Liver (tissue), 3 donors: Measurements from ENCODE around the gene TMEM233.

Experiments
- EGR1 ChIP-seq, 2 donors: IDR thresholded peaks; 2 replicates each; pipeline ENCODE4 v1.6.1; 2016 to 2018; ENCODE audit warnings: antibody characterized with exemption in 2 of 2, low read depth in 2 of 2
- JUND ChIP-seq, 2 donors: IDR thresholded peaks; 2 replicates each; pipeline ENCODE4 v1.6.1; 2016; ENCODE audit warnings: antibody characterized with exemption in 2 of 2
- RAD21 ChIP-seq, 2 donors: IDR thresholded peaks; 2 replicates each; pipeline ENCODE4 v1.6.1; 2016; ENCODE audit warnings: antibody characterized with exemption in 2 of 2, mild to moderate bottlenecking in 2 of 2
- SP1 ChIP-seq: IDR thresholded peaks from 2 replicates; pipeline ENCODE4 v1.6.1; 2018; ENCODE audit warnings: antibody characterized with exemption, mild to moderate bottlenecking
- TAF1 ChIP-seq: conservative IDR thresholded peaks from 2 replicates; pipeline ENCODE4 v1.6.1; 2016; ENCODE audit warnings: antibody characterized with exemption, mild to moderate bottlenecking
- TF ChIP-seq, protein P1 (sequence below): fragments of 150-350 bp; IDR thresholded peaks from 2 replicates; pipeline ENCODE4 v1.5.1; 2017; ENCODE audit warnings: improper control_type of control experiment, low read depth, low read length; ENCODE audit not compliant: missing input control
- donor health status: healthy.
- donor health status: healthy.

DNA sequence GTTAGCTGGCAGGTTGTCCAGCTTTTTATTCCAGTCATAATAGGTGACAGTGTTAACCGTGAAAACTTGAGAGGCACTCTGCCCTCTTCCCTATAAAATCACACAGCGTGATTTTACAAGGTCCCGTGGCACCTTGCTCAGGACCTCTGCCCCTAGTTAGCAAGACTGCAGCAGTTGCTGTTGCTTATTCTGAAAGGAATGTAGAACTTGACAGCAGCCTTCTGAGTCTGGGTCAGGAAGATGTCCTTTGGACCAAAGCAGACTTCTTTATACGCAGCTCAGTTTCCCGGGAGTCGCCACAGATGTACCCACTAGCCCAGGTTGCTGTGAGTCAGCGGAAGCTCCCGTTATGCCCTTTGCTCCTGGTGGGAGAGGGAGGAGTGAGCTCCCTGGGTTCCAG, 87.5 kb downstream of the TMEM233 start:
- TF ChIP-seq TAF1 (no peak), RAD21 (IDR thresholded peaks at IDR 0.05) (no peak), SP1 (no peak), JUND (IDR thresholded peaks at IDR 0.05) (no peak), EGR1 (IDR thresholded peaks at IDR 0.05; ENCODE audit: low read depth in 2 of 2) (no peak)
- TF ChIP-seq, protein P1, sequence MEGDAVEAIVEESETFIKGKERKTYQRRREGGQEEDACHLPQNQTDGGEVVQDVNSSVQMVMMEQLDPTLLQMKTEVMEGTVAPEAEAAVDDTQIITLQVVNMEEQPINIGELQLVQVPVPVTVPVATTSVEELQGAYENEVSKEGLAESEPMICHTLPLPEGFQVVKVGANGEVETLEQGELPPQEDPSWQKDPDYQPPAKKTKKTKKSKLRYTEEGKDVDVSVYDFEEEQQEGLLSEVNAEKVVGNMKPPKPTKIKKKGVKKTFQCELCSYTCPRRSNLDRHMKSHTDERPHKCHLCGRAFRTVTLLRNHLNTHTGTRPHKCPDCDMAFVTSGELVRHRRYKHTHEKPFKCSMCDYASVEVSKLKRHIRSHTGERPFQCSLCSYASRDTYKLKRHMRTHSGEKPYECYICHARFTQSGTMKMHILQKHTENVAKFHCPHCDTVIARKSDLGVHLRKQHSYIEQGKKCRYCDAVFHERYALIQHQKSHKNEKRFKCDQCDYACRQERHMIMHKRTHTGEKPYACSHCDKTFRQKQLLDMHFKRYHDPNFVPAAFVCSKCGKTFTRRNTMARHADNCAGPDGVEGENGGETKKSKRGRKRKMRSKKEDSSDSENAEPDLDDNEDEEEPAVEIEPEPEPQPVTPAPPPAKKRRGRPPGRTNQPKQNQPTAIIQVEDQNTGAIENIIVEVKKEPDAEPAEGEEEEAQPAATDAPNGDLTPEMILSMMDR: no peak
